ENCODE data around the gene ZNF22.

Gene ZNF22

GRCh38 chr10:45000752-45001380, at the start of gene ZNF22:
Gene ZNF22, plus strand, starts transcription at chr10:45000923. Its CDS starts 2,446 bp downstream, at chr10:45003369.
- peak within 1 kb of the TSS; percentile 97 for H3K27ac ChIP-seq
- peaks cover 30% of the 10 kb centered on the region for H3K36me3 ChIP-seq
- peak; percentile 79 for DNase-seq
- no peaks in the 10 kb centered on the region for H3K27me3 ChIP-seq (ENCODE audit: insufficient read depth, low read depth, severe bottlenecking)
- TF ChIP-seq CTCF (IDR thresholded peaks at IDR 0.05; ENCODE audit: low read depth, low read length) = peak; percentile 32
- H3K9me3 ChIP-seq (ENCODE audit: severe bottlenecking) = no peaks in the 10 kb centered on the region
- H3K4me3 ChIP-seq (ENCODE audit: low read depth, low read length) = peak within 1 kb of the TSS; percentile 93

- DNase-seq = no peak
- no peak overlapping the region for H3K4me3 ChIP-seq (ENCODE audit: low read depth, low read length)
Observed at GRCh38 chr10:44951576-44952226, 49.0 kb upstream of the ZNF22 start.

GRCh38 chr10:44952779-44953231, 47.9 kb upstream of the ZNF22 start:
- H3K27ac ChIP-seq = no peak overlapping the region
- H3K27me3 ChIP-seq (ENCODE audit: insufficient read depth, low read depth, severe bottlenecking) = no peaks in the 10 kb centered on the region
- DNase-seq = no peak
- H3K36me3 ChIP-seq = no peaks in the 10 kb centered on the region
- H3K4me3 ChIP-seq (ENCODE audit: low read depth, low read length) = no peak overlapping the region
- H3K9me3 ChIP-seq (ENCODE audit: severe bottlenecking) = peaks cover 3% of the 10 kb centered on the region
- TF ChIP-seq CTCF (IDR thresholded peaks at IDR 0.05; ENCODE audit: low read depth, low read length) = no peak

More at GRCh38 chr10:44951576-44952226, 49.0 kb upstream of the ZNF22 start:
- Histone ChIP-seq H3K27ac (no peak overlapping the region), H3K27me3 (ENCODE audit: insufficient read depth, low read depth, severe bottlenecking) (no peaks in the 10 kb centered on the region), H3K36me3 (no peaks in the 10 kb centered on the region), H3K9me3 (ENCODE audit: severe bottlenecking) (peaks cover under 1% of the 10 kb centered on the region)
- no peak for TF ChIP-seq CTCF (IDR thresholded peaks at IDR 0.05; ENCODE audit: low read depth, low read length)

GRCh38 chr10:44954042-44954441, 46.7 kb upstream of the ZNF22 start:
- H3K27ac ChIP-seq = no peak overlapping the region
- H3K27me3 ChIP-seq (ENCODE audit: insufficient read depth, low read depth, severe bottlenecking) = no peaks in the 10 kb centered on the region
- no peaks in the 10 kb centered on the region; the same call in 1 of the 2 replicates for H3K36me3 ChIP-seq
- H3K4me3 ChIP-seq (ENCODE audit: low read depth, low read length) = no peak overlapping the region
- TF ChIP-seq CTCF (IDR thresholded peaks at IDR 0.05; ENCODE audit: low read depth, low read length) = no peak
- no peak for DNase-seq
- peaks cover 3% of the 10 kb centered on the region for H3K9me3 ChIP-seq (ENCODE audit: severe bottlenecking)

GRCh38 chr10:44954962-44955361, 45.8 kb upstream of the ZNF22 start:
- Histone ChIP-seq H3K9me3 (ENCODE audit: severe bottlenecking) (peaks cover 3% of the 10 kb centered on the region), H3K4me3 (ENCODE audit: low read depth, low read length) (no peak overlapping the region), H3K27me3 (ENCODE audit: insufficient read depth, low read depth, severe bottlenecking) (no peaks in the 10 kb centered on the region), H3K27ac (no peak overlapping the region), H3K36me3 (no peaks in the 10 kb centered on the region; the same call in 1 of the 2 replicates)
- no peak for DNase-seq
- no peak for TF ChIP-seq CTCF (IDR thresholded peaks at IDR 0.05; ENCODE audit: low read depth, low read length)

Data from WERI-Rb-1 (cell line).